Measurements from ENCODE around the gene TRMT6.

TRMT6 gene

GRCh38 chr20:5947276-5947675 lies 3.1 kb downstream of the TRMT6 start:
- no peak for DNase-seq

GRCh38 chr20:5945963-5946362 lies 4.4 kb downstream of the TRMT6 start:
- no peak for DNase-seq

GRCh38 chr20:5938456-5939029 lies 11.8 kb downstream of the TRMT6 start:
- no peak for DNase-seq

- DNase-seq: no peak
Observed at GRCh38 chr20:5936238-5936637, 14.1 kb downstream of the TRMT6 start.

GRCh38 chr20:5935384-5935783 lies 14.9 kb downstream of the TRMT6 start:
- DNase-seq: no peak

GRCh38 chr20:5933802-5934436 lies 16.4 kb downstream of the TRMT6 start:
- DNase-seq: no peak

- no peak for DNase-seq
Observed at GRCh38 chr20:5932796-5933195, 17.5 kb downstream of the TRMT6 start.

- no peak for DNase-seq
Observed at GRCh38 chr20:5931411-5931810, 18.9 kb downstream of the TRMT6 start.

GRCh38 chr20:5928836-5929715 lies 21.3 kb downstream of the TRMT6 start:
- no peak for DNase-seq

- no peak for DNase-seq
Observed at GRCh38 chr20:5927749-5928462, 22.4 kb downstream of the TRMT6 start.

- DNase-seq: no peak
Observed at GRCh38 chr20:5925551-5925950, 24.8 kb downstream of the TRMT6 start.

GRCh38 chr20:5923493-5923892 lies 26.8 kb downstream of the TRMT6 start:
- DNase-seq: no peak

- DNase-seq: no peak
Observed at GRCh38 chr20:5920581-5920980, 29.8 kb downstream of the TRMT6 start.

- no peak for DNase-seq
Observed at GRCh38 chr20:5919626-5920544, 30.4 kb downstream of the TRMT6 start.

- no peak for DNase-seq
Observed at GRCh38 chr20:5918856-5919625, 31.3 kb downstream of the TRMT6 start.

GRCh38 chr20:5914859-5915258 lies 35.5 kb downstream of the TRMT6 start:
- no peak for DNase-seq

GRCh38 chr20:5913166-5913565 lies 37.2 kb downstream of the TRMT6 start:
- no peak for DNase-seq

- DNase-seq: no peak
Observed at GRCh38 chr20:5910186-5910585, 40.1 kb downstream of the TRMT6 start.

- no peak for DNase-seq
Observed at GRCh38 chr20:5908981-5909380, 41.4 kb downstream of the TRMT6 start.

- no peak for DNase-seq
Observed at GRCh38 chr20:5900908-5901307, 49.4 kb downstream of the TRMT6 start.

GRCh38 chr20:5899444-5899843 lies 50.9 kb downstream of the TRMT6 start:
- DNase-seq: no peak

GRCh38 chr20:5895626-5896025 lies 54.7 kb downstream of the TRMT6 start:
- no peak for DNase-seq
